Fibroblast of villous mesenchyme (primary cell): ENCODE measurements around the gene PAIP2. TPM values are rescaled to one million over a fixed set of nuclear protein-coding genes. Genes with fewer than 3 reads are reported as not detected.
"Not testable (repeated sequence)": the region's sequence is repeated elsewhere in the genome, so short reads cannot be mapped to it uniquely, and the experiment has no call there.

Source experiments
- DNase-seq: peaks from one replicate; pipeline ENCODE4 v3.0.0-alpha.2; 2010; ENCODE audit warnings: low read depth
- H3K4me3 ChIP-seq: 2 replicates; pipeline ENCODE4 v1.5.1; 2011; ENCODE audit warnings: low read depth, mild to moderate bottlenecking, low read length
- total RNA-seq: library from RNA; depleted of rRNA; stranded (reverse); fragments of >200 nt; gene quantifications from 2 replicates; pipeline ENCODE4 v1.2.3, GENCODE V29; 2012
- TF ChIP-seq, protein P1 (sequence below): IDR thresholded peaks from 2 replicates; pipeline ENCODE4 v1.5.1; 2012; ENCODE audit warnings: low read depth, mild to moderate bottlenecking, low read length; ENCODE audit not compliant: insufficient read depth

Gene PAIP2
- total RNA-seq, 1 donor: 56.1 TPM

GRCh38 chr5:139335811-139336210, 5.8 kb upstream of the PAIP2 start:
- no peak for DNase-seq
- no peak overlapping the region for H3K4me3 ChIP-seq
- TF ChIP-seq, protein P1, sequence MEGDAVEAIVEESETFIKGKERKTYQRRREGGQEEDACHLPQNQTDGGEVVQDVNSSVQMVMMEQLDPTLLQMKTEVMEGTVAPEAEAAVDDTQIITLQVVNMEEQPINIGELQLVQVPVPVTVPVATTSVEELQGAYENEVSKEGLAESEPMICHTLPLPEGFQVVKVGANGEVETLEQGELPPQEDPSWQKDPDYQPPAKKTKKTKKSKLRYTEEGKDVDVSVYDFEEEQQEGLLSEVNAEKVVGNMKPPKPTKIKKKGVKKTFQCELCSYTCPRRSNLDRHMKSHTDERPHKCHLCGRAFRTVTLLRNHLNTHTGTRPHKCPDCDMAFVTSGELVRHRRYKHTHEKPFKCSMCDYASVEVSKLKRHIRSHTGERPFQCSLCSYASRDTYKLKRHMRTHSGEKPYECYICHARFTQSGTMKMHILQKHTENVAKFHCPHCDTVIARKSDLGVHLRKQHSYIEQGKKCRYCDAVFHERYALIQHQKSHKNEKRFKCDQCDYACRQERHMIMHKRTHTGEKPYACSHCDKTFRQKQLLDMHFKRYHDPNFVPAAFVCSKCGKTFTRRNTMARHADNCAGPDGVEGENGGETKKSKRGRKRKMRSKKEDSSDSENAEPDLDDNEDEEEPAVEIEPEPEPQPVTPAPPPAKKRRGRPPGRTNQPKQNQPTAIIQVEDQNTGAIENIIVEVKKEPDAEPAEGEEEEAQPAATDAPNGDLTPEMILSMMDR: no peak

DNA sequence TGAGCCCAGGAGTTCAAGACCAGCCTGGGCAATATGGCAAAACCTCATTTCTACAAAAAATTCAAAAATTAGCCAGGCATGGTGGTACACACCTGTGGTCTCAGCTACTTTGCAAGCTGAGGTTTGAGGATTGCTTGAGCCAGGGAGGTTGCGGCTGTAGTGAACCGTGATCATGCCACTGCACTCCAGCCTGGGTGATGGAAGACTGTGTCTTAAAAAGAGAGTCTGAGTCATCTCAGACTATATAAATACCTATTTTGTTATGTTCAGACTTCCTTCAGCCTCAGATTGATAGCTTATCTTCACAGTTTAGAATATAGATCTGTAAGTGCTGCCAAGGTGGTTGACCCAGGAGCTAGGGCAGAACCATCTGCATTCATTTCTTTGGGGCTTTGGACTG, 1.6 kb upstream of the PAIP2 start:
- peak; percentile 12 for DNase-seq
- no peak overlapping the region for H3K4me3 ChIP-seq
- TF ChIP-seq, protein P1: no peak

DNA sequence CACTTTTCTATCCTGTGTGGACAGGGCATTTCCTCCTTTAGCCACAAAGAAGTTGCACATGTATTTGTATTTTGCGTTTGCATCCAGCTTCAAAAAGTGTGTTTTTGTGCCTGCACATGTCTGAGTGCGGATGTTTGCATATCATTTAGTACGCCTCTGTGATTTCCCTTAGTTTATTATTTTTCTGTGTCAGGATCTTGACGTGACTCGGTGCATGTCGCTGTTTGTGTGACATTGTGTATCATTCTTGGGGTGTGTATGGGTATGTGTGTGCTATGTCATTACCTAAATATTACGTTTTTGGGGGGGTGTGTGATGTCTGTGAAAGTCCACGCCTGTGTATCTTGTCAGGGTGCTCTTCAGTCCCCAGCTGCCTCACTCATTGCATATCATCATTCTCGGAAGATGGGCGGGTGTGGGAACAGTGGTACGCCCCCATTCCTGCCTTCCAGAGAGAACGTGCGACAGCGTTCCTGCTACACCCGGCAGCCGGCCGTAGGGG, 416 bp upstream of the PAIP2 start:
- DNase-seq: no peak
- TF ChIP-seq, protein P1: no peak
- peak overlapping the region; percentile 99 for H3K4me3 ChIP-seq

DNA sequence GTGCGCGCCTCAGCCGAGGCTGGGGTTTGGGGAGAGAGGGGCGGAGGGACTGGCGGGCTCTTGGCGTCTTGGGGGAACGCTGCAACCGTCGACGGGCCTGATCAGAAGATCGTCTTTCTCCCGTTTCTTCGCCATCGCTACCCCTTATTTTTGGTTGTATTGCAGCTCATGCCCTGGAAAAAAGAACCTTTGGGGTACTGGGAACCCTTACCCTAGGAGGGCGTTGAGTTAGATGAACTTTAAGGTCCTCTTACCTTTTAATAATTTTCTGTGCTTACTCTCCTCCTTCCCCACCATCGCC, 719 bp downstream of the PAIP2 start:
- peak overlapping the region; percentile 99 for H3K4me3 ChIP-seq
- no peak for DNase-seq
- TF ChIP-seq, protein P1: no peak

GRCh38 chr5:139343476-139343875, 1.8 kb downstream of the PAIP2 start:
- no peak for DNase-seq
- H3K4me3 ChIP-seq: peak overlapping the region; percentile 99
- TF ChIP-seq, protein P1: no peak

GRCh38 chr5:139344177-139344576, 2.5 kb downstream of the PAIP2 start:
- TF ChIP-seq, protein P1: no peak
- no peak for DNase-seq
- H3K4me3 ChIP-seq: no peak overlapping the region

GRCh38 chr5:139345442-139345841, 3.8 kb downstream of the PAIP2 start:
- not testable (repeated sequence) for DNase-seq, H3K4me3 ChIP-seq

DNA sequence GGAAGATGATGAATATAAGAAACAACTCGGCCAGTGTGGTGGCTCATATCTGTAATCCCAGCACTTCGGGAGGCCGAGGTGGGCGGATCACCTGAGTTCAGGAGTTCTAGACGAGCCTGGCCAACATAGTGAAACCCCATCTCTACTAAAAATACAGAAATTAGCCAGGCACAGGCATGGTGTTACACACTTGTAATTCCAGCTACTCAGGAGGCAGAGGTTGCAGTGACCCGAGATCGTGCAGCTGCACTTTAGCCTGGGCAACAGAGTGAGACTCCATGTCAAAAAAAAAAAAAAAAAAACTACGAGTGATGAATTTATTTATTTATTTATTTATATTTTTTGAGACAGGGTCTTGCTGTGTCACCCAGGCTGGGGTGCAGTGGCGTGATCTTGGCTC, 6.2 kb downstream of the PAIP2 start:
- not testable (repeated sequence) for DNase-seq, H3K4me3 ChIP-seq
